IPS-18a (cell line): ENCODE measurements around the gene TUBB.

ENCODE experiments used
- H3K27ac ChIP-seq: one replicate; pipeline ENCODE4 v1.5.1; 2013; ENCODE audit warnings: low read length
- H3K27me3 ChIP-seq: one replicate; pipeline ENCODE4 v1.6.1; 2013; ENCODE audit warnings: mild to moderate bottlenecking, low read length; ENCODE audit not compliant: control insufficient read depth, insufficient read depth
- H3K36me3 ChIP-seq: one replicate; pipeline ENCODE4 v1.6.1; 2013; ENCODE audit warnings: low read depth, low read length; ENCODE audit not compliant: control insufficient read depth
- H3K4me1 ChIP-seq: one replicate; pipeline ENCODE4 v1.6.1; 2013; ENCODE audit warnings: low read depth, low read length; ENCODE audit not compliant: control insufficient read depth
- H3K4me3 ChIP-seq: one replicate; pipeline ENCODE4 v1.5.1; 2013; ENCODE audit warnings: low read length
- H3K9ac ChIP-seq: one replicate; pipeline ENCODE4 v1.6.1; 2013; ENCODE audit warnings: mild to moderate bottlenecking, low read length, moderate library complexity
- H3K9me3 ChIP-seq: one replicate; pipeline ENCODE4 v1.6.1; 2013; ENCODE audit warnings: low read depth, low read length; ENCODE audit not compliant: control insufficient read depth

The TUBB gene

DNA sequence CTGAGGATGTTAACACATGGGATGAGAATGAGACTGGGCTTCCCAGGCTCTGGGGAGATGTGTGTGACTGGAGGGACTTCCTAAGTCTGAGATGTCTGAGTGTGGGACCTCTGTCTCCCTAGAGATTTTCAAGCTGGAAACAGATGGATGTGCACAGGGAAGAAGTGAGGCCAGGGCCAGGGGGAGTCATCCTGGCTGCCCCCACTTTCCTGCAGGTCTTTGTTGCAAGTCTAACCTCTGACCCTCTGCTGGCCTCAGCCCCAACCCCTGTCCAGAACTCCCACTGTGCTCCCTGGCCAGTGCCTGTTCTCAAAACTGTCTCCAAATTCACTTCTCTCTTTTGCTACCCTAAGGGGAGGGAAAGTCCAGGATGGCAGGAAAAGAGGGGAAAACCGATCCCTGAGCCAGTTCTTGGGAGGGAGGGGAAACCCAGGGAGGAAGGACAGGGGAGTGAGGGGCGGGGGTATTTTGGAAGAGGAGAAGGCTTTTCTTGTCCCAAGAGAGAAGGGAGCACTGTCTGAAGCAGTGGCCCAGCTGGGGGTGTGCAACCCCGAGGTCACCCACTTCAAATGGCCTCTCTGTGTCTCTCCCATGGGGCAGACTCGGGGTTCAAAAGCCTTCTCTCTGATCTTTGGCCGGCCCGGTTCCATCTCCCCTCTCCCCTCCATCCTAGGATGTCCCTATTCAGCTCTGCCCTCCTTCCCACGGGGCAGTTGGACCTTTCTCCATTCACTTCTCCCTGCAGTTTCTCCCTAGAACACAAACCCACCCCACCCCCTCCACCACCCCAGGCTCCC is 36.8 kb upstream of the TUBB start:
- Histone ChIP-seq H3K36me3 (no peaks in the 10 kb centered on the region), H3K4me1 (peaks cover 53% of the 10 kb centered on the region), H3K9me3 (no peaks in the 10 kb centered on the region), H3K27ac (no peak overlapping the region), H3K4me3 (peak overlapping the region; percentile 42), H3K9ac (peak overlapping the region; percentile 9), H3K27me3 (no peaks in the 10 kb centered on the region)

DNA sequence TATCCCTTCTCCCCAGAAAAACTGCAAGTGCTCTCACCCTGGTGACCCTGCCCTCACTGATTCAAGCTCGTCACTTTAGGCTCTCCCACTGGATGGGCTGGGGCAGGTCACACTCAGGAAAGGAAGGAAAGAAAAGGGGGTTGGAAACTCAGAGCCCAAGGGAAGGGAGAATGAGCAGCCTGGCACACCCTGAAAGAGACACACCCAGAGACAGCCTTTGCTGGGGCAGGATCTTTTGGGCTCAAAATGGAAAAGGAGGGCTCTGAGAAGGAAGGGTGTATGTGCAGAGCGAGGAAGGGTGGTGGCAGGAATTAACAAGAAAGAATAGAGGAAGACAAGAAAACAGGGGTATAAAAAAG is 36.2 kb upstream of the TUBB start:
- Histone ChIP-seq H3K4me3 (peak overlapping the region; percentile 42), H3K9ac (no peak overlapping the region), H3K27me3 (no peaks in the 10 kb centered on the region), H3K9me3 (no peaks in the 10 kb centered on the region), H3K4me1 (peaks cover 53% of the 10 kb centered on the region), H3K36me3 (no peaks in the 10 kb centered on the region), H3K27ac (no peak overlapping the region)

- Histone ChIP-seq H3K9ac (no peak overlapping the region), H3K4me1 (peaks cover 51% of the 10 kb centered on the region), H3K27ac (no peak overlapping the region), H3K27me3 (no peaks in the 10 kb centered on the region), H3K36me3 (no peaks in the 10 kb centered on the region), H3K4me3 (peak overlapping the region; percentile 42), H3K9me3 (no peaks in the 10 kb centered on the region)
Measured at GRCh38 chr6:30684386-30685156, 35.6 kb upstream of the TUBB start.

DNA sequence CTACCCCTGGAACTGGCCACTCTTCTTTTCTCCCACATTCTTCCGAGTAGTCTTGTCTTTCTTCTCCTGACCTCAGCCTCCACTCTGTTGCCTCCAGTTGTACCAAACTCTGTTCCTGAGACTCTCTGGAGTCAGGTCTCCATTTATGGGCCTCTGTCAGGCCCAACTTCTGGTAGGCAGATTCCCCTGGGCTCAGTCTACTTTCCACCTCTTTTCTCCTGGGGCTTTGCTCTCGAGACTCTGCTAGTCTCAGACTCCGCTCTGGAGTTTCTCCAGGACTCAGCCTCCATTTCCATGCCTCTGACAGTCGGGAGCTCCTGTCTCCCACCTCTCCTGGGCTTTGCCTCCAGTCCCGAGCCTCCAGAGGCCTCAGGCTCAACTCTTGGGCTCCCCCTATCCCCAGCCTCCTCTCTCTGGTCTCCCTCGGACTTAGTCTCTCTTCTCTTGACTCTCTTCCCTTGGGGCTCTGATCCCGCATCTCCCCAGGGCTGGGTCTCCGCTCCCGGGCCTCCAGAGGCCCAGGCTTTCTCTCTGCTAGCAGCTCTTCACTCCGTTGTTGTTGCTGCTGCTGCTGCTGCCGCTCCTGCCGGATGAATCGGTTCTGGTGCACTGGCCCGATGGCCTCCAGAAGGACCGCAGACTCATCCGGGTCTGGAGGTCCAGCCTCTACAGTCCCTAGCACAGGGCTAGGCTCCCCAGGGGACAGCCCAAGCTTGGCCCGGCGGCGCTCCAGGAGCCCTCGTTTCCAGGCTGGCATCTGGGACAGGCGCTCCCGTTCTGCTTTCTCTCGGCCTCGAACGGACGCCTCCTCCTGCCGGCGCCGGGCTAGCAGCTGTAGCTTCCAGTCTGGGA is 34.8 kb upstream of the TUBB start:
- Histone ChIP-seq H3K4me1 (peaks cover 56% of the 10 kb centered on the region), H3K4me3 (peak overlapping the region; percentile 78), H3K36me3 (no peaks in the 10 kb centered on the region), H3K9ac (no peak overlapping the region), H3K9me3 (no peaks in the 10 kb centered on the region), H3K27ac (no peak overlapping the region), H3K27me3 (no peaks in the 10 kb centered on the region)

GRCh38 chr6:30686009-30686907 is 33.9 kb upstream of the TUBB start, which contains the start of gene PPP1R18:
TSS of gene PPP1R18 (minus strand) at chr6:30686645. CDS start at chr6:30686018, 627 bp downstream.
- Histone ChIP-seq H3K9ac (peak within 1 kb of the TSS; percentile 65), H3K9me3 (no peaks in the 10 kb centered on the region), H3K27me3 (no peaks in the 10 kb centered on the region), H3K27ac (peak within 1 kb of the TSS; percentile 56), H3K4me1 (peaks cover 58% of the 10 kb centered on the region), H3K4me3 (peak within 1 kb of the TSS; percentile 78), H3K36me3 (no peaks in the 10 kb centered on the region)

GRCh38 chr6:30686908-30687658 is 33.1 kb upstream of the TUBB start:
- Histone ChIP-seq H3K9me3 (no peaks in the 10 kb centered on the region), H3K4me1 (peaks cover 56% of the 10 kb centered on the region), H3K9ac (peak overlapping the region; percentile 65), H3K4me3 (peak overlapping the region; percentile 78), H3K27me3 (no peaks in the 10 kb centered on the region), H3K36me3 (no peaks in the 10 kb centered on the region), H3K27ac (peak overlapping the region; percentile 56)

DNA sequence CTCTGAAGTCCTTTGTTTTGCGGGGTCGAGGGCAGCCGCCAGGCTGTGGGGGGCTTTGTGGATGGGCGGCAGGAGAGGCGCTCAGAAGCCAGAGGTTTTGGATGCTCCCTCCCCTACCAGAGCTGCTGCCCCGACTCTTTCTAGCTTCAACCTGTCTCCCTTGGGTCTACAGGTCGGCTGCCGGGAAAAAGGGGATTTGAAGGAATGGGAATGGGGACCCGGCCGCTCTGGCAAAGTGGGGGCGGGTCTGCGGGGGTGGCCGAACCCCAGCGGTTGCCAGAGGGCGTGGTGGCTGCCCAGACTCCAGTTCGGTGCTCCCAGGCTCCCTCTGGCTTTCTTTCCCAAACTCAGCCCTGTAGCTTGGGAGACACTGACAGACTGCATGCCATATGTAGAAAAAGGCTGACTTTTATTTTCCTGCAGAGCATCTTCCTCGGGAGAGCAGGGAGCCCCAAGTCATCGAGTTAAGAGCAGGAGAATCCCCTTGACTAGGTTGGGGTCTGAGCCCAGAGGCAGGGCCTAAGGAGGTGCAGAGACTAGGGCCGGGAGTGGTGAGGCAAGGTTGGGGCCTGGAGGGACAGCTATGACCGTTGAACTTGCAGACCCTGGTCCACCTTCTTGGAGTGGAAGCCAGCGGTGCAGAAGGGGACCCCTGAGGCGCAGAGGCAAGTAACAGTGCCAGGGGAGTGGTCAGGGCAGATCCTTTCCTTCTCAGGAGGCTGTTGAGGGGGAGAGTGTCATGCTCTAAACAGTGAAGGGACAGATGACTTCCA is 32.3 kb upstream of the TUBB start:
- Histone ChIP-seq H3K27ac (peak overlapping the region; percentile 56), H3K36me3 (no peaks in the 10 kb centered on the region), H3K27me3 (no peaks in the 10 kb centered on the region), H3K4me3 (peak overlapping the region; percentile 78), H3K9ac (peak overlapping the region; percentile 65), H3K9me3 (no peaks in the 10 kb centered on the region), H3K4me1 (peaks cover 49% of the 10 kb centered on the region)

DNA sequence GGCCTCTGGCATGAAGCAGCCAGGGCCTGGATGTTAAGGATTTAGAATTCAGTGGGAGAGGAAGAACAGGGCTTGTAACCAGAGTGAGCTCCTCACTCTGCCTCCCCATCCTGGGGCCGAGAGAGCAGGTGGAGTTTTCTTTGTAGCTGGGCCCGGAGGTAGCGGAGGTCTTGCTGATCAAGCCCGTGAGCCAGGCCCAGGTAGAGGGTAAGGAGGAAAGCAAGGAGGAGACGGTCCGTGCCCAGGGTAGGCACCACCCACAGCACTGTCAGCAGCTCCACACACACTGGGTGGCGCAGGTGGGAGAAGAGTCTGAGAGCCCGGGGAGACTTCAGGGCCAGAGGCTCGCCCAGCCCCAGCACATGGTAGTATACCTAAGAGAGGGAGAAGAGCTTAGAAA is 31.6 kb upstream of the TUBB start:
- peaks cover 42% of the 10 kb centered on the region for H3K4me1 ChIP-seq
- no peaks in the 10 kb centered on the region for H3K36me3 ChIP-seq
- H3K27ac ChIP-seq, result no peak overlapping the region
- H3K27me3 ChIP-seq, result no peaks in the 10 kb centered on the region
- H3K9ac ChIP-seq, result no peak overlapping the region
- H3K4me3 ChIP-seq, result peak overlapping the region; percentile 78
- H3K9me3 ChIP-seq, result no peaks in the 10 kb centered on the region

- Histone ChIP-seq H3K9ac (no peak overlapping the region), H3K4me3 (peak overlapping the region; percentile 93), H3K9me3 (no peaks in the 10 kb centered on the region), H3K4me1 (peaks cover 35% of the 10 kb centered on the region), H3K27ac (no peak overlapping the region), H3K36me3 (no peaks in the 10 kb centered on the region), H3K27me3 (no peaks in the 10 kb centered on the region)
Measured at GRCh38 chr6:30689022-30689865, 30.9 kb upstream of the TUBB start.
